Tibial artery (tissue), 4 donors: ENCODE data around the gene PSMB2.

Experiments used
- DNase-seq, 2 donors: peaks; one replicate each; pipeline ENCODE4 v3.0.0-alpha.2; 2019
- H3K27ac ChIP-seq, 2 donors: fragments of 200-600 bp; sonication (generic) in 1 of 2; 1 replicate in 1 of 2; 2 replicates in 1 of 2; pipeline ENCODE4 v1.5.1; 2018 to 2019; ENCODE audit warnings: mild to moderate bottlenecking in 1 of 2
- H3K27me3 ChIP-seq, 2 donors: fragments of 200-600 bp; sonication (generic) in 1 of 2; one replicate each; pipeline versions ENCODE4 v1.5.1 to v1.6.0; 2016 to 2019
- H3K36me3 ChIP-seq, 3 donors: fragments of 200-600 bp; sonication (generic) in 2 of 3; one replicate each; pipeline ENCODE4 v1.5.1; 2016 to 2019; ENCODE audit warnings: mild to moderate bottlenecking in 2 of 3
- H3K4me1 ChIP-seq, 4 donors: fragments of 200-600 bp; sonication (generic) in 2 of 4; 1 replicate in 3 of 4; 2 replicates in 1 of 4; pipeline ENCODE4 v1.5.1; 2016 to 2019
- H3K4me3 ChIP-seq, 2 donors: fragments of 200-600 bp; sonication (generic) in 1 of 2; 1 replicate in 1 of 2; 2 replicates in 1 of 2; pipeline ENCODE4 v1.5.1; 2018 to 2019; ENCODE audit warnings: mild to moderate bottlenecking in 2 of 2
- H3K9me3 ChIP-seq, 3 donors: fragments of 200-600 bp; sonication (generic) in 1 of 3; one replicate each; pipeline ENCODE4 v1.5.1; 2016 to 2019
- CTCF ChIP-seq, 2 experiments: fragments of 200-600 bp in 1 of 2; fragments of 450-650 bp in 1 of 2; IDR thresholded peaks; one replicate each; pipeline ENCODE4 v1.5.1; 2017 to 2019; ENCODE audit warnings: antibody characterized with exemption in 2 of 2, mild to moderate bottlenecking in 1 of 2, moderate library complexity in 1 of 2
- intact Hi-C: fragments of 100-400 bp; cut with DNase I; formaldehyde crosslinking; loops from one replicate; pipeline ENCODE4 v1.15.0; 2023; ENCODE audit warnings: low total_unique reads

The PSMB2 gene

GRCh38 chr1:35557611-35558373, 83.5 kb downstream of the PSMB2 start, which contains the start of gene NCDN:
TSS of gene NCDN (plus strand) at chr1:35557799. CDS start at chr1:35558191, 392 bp downstream.
- intact Hi-C loops: loop anchor here (5.0 kb wide), 2 partner anchors 80 to 365 kb away; partner anchors contain the start of gene SFPQ
- DNase-seq: peak; percentile 97 to 98
- peak within 1 kb of the TSS; percentile 96 to 98 for H3K27ac ChIP-seq
- peaks cover 2 to 21% (median 11%) of the 10 kb centered on the region in 3 donors for H3K36me3 ChIP-seq
- H3K4me1 ChIP-seq: peaks cover 3 to 66% (median 44%) of the 10 kb centered on the region in 4 donors
- peak within 1 kb of the TSS; percentile 86 to 98 for H3K4me3 ChIP-seq
- H3K27me3 ChIP-seq: no peaks in the 10 kb centered on the region
- no peaks in the 10 kb centered on the region for H3K9me3 ChIP-seq
- TF ChIP-seq CTCF (IDR thresholded peaks at IDR 0.05): no peak

GRCh38 chr1:35557118-35557610, 84.2 kb downstream of the PSMB2 start, which contains the start of gene KIAA0319L:
TSS of gene KIAA0319L (minus strand) at chr1:35557403. CDS start at chr1:35554491, 2,912 bp downstream.
- intact Hi-C loops: loop anchor here (5.0 kb wide), 2 partner anchors 80 to 365 kb away; partner anchors contain the start of gene SFPQ
- H3K4me1 ChIP-seq: peaks cover 3 to 68% (median 44%) of the 10 kb centered on the region in 4 donors

GRCh38 chr1:35556484-35557117, 84.7 kb downstream of the PSMB2 start:
- peaks cover 3 to 66% (median 43%) of the 10 kb centered on the region in 4 donors for H3K4me1 ChIP-seq
- no peak for DNase-seq
- intact Hi-C loops: loop anchor here (5.0 kb wide), 2 partner anchors 81 to 364 kb away; partner anchors contain the start of gene SFPQ

More at GRCh38 chr1:35557118-35557610, 84.2 kb downstream of the PSMB2 start, which contains the start of gene KIAA0319L:
- H3K27me3 ChIP-seq: no peaks in the 10 kb centered on the region
- no peaks in the 10 kb centered on the region for H3K9me3 ChIP-seq
- DNase-seq: peak; percentile 87 to 94
- H3K36me3 ChIP-seq: peaks cover 9 to 21% (median 13%) of the 10 kb centered on the region in 3 donors
- TF ChIP-seq CTCF (IDR thresholded peaks at IDR 0.05): no peak
- peak within 1 kb of the TSS; percentile 86 to 98 for H3K4me3 ChIP-seq
- peak within 1 kb of the TSS; percentile 96 to 98 for H3K27ac ChIP-seq

GRCh38 chr1:35555601-35556477, 85.5 kb downstream of the PSMB2 start:
- intact Hi-C loops: loop anchor here (5.0 kb wide), 2 partner anchors 81 to 364 kb away; partner anchors contain the start of gene SFPQ
- Histone ChIP-seq H3K4me3 (peak overlapping the region; percentile 86 to 98), H3K27ac (peak overlapping the region in 1 of 2 donors; percentile 96), H3K27me3 (no peaks in the 10 kb centered on the region), H3K4me1 (peaks cover 3 to 58% (median 37%) of the 10 kb centered on the region in 4 donors), H3K9me3 (no peaks in the 10 kb centered on the region), H3K36me3 (peaks cover 10 to 26% (median 23%) of the 10 kb centered on the region in 3 donors)
- TF ChIP-seq CTCF (IDR thresholded peaks at IDR 0.05): no peak
- DNase-seq: no peak

More at GRCh38 chr1:35556484-35557117, 84.7 kb downstream of the PSMB2 start:
- H3K9me3 ChIP-seq: no peaks in the 10 kb centered on the region
- H3K36me3 ChIP-seq: peaks cover 10 to 21% (median 19%) of the 10 kb centered on the region in 3 donors
- H3K27me3 ChIP-seq: no peaks in the 10 kb centered on the region
- H3K27ac ChIP-seq: peak overlapping the region; percentile 96 to 98
- H3K4me3 ChIP-seq: peak overlapping the region; percentile 86 to 98
- no peak for TF ChIP-seq CTCF (IDR thresholded peaks at IDR 0.05)
